ENCODE data around the gene R3HDM2.
"Not testable (repeated sequence)": the region's sequence is repeated elsewhere in the genome, so short reads cannot be mapped to it uniquely, and the experiment has no call there.

The R3HDM2 gene

DNA sequence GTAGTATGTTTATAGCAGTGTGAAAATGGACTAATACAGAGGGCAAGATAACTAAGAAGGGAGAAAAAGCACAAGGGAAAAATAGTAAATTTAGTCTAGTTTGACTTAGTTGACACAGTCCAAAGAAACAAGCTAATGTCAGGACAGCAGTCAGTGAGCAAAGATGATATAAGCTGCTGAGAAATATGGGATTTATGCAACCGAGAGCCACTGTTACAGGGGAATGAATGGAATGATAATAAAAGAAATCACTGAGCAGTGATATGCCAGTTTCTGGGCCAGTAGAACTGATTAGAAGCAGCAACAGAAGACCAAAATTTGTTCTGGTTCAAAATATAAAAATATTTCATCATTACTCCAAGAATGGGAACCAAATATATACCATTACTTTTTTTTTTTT, 60.1 kb downstream of the R3HDM2 start:
- no peak for DNase-seq

DNA sequence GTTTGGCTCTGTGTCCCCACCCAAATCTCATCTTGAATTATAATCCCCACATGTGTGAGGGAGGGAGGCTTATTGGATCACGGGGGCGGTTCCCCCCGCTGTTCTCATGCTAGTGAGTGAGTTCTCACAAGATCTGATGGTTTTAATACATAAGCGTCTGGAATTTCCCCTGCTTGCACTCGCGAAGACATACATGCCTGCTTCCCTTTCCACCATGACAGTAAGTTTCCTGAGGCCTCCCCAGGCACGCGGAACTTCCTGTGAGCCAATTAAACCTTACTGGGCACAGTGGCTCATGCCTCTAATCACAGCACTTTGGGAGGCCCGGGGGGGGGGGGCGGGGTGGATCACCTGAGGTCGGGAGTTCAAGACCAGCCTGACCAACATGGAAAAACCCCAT, 60.8 kb downstream of the R3HDM2 start:
- no peak for DNase-seq

DNA sequence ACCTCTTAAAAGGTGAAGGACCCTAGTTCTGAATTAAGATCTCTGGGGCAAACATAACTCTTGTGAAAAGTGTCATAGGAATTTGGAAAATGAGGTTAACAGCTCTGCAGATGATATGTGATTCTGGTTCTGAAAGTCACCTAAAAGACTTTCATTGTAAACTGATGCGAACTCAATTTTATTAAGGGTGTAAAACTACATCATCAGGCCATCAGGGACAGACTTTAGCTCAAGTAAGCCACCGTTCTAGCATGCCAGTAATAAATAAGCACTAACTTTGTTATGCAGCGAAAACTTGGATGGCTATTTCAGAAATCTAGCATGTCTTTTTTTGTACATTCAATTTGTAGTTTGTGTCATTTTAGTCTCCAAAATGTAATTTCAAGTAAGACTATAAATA, 61.6 kb downstream of the R3HDM2 start:
- no peak for DNase-seq

DNA sequence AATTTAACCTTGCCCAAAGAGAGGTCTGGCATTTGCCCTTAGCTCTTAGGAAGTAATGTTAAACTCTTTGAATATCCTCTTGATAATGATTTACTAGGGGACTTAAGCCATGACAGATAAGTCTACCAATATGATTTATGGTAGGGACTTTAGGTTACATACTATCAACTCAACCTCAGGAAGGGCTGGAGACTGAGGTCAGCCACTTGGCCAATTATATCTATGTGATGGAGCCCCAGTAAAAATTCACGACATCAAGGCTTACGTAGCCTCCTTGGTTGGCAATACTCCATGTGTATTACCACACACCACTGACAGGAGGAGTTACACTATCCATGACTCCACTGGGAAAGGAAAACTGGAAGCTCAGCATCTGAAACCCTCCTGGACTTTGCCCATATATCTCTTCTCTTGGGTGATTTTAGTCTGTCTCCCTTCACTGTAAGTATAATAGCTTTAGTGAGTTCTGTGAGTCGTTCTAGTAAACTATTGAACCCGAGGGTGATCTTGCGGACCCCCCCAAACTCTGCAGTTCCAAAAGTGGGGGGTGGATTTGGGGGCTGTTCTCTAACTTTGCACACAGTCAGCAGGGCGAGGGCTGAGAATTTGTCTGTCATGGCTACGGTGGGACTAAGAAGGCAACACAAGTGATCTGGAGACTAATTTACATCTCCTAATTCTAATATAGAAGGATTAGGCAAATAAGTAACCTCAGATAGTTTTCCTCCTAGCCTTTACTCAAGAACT, 62.3 kb downstream of the R3HDM2 start:
- DNase-seq = no peak

DNA sequence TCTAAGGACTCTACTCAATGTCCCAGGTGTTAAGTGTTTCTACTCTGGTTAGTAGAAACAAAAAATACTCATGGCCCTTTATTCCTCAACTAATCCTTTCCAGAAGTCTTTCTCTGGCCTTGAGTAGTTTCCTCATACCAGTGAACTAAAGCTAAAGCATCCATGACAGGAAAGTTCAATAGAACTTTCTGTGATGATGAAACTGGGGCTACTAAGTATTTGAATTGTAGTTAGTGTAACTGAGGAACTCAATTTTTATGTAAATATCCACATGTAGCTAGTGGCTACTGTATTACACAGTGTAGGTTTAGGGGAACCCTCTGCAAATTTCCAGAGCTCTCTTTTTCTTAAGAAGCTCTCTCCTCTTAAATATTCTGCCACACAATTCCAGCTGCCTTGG, 63.7 kb downstream of the R3HDM2 start:
- no peak for DNase-seq

DNA sequence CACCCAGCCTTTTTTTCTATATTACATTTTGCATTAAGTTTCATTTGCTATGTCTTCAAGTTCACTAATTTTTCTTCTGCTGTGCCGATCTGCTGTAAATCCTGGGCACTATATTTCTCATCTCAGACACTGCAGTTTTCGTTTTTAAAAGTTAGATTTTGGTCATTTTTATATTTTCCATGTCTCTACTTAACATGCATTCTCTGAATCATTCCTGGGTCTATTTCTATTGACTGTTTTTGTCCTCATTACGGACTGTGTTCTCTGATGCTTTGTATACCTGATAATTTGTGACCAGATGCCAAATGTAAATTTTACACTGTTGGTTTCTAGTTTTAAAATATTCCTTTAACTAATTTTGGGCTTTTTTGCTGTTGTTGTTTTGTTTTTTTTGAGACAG, 64.5 kb downstream of the R3HDM2 start:
- no peak for DNase-seq

DNA sequence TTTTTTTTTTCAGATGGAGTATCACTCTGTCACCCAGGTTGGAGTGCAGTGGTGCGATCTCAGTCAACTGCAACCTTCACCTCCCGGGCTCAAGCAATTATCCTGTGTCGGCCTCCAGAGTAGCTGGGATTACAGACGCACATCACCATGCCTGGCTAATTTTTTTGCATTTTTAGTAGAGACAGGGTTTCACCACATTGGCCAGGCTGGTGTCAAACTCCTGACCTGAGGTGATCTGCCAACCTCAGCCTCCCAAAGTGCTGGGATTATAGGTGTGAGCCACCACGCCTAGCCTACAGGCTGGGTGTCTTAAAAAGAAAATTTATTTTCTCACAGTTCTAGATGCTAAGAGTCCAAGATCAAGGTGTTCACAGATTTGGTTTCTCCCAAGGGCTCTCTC, 66.7 kb downstream of the R3HDM2 start:
- DNase-seq = not testable (repeated sequence)

DNA sequence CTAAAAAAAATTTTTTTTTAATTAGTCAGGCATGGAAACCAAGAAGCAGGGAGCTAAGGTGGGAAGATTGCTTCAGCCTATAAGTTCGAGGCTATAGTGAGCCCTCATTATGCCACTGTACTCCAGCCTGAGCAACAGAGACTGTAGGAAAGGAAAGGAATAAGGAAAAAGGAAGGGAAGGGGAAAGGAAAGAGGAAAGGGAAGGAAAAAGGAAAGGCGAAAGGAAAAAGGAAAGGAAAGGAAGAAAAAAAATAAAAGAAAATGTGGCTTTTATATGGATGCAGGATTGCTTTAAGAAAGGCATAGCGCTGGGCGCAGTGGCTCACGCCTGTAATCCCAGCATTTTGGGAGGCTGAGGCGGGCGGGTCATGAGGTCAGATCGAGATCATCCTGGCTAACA, 70.4 kb downstream of the R3HDM2 start:
- DNase-seq = no peak

DNA sequence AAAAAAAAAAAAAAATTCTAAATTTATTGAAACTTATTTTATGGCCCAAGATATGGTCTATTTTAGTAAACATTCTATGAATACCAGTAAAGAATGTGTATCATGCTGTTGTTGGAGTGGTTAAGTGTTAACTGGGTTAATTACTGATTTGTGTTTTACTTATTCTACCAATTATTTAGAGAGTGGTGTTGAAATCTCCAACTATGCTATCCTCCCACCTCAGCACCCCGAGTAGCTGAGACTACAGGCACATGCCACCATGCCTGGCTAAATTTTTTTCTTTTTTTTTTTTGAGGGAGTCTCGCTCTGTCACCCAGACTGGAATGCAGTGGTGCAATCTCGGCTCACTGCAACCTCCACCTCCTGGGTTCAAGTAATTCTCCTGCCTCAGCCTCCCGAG, 72.2 kb downstream of the R3HDM2 start:
- no peak for DNase-seq

DNA sequence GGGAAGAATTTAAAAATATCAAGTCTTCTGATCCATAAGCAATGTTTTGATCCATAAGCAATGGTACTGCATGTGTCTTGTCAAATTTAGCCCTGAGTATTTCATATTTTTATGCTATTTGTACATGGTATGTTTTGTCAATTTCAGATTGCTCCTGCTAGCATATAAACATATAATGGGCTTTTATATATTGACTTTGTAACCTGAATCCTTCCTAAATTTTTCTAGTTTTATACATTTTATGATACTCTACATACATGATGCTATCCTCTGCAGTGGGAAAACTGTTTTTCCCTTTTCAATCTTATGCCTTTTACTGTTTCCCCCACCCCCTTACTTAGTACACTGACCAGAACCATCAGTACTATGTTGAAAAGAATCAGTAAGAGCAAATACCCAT, 75.1 kb downstream of the R3HDM2 start:
- no peak for DNase-seq

DNA sequence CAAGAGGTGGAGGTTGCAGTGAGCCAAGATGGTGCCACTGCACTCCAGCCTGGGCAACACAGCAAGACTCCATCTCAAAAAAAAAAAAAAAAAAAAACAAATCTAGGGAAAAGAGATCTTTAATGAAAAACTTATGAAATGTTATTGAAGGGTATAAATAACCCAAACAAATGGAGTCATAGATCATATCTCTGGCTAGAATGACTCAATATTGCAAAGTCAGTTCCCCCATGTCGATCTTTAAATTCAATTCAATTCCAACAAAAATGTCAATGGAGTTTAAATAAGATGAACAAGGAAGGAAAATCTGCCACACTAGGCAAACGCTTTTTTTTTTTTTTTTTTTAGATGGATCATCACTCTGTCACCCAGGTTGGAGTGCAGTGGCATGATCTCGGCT, 78.7 kb downstream of the R3HDM2 start:
- DNase-seq = no peak

DNA sequence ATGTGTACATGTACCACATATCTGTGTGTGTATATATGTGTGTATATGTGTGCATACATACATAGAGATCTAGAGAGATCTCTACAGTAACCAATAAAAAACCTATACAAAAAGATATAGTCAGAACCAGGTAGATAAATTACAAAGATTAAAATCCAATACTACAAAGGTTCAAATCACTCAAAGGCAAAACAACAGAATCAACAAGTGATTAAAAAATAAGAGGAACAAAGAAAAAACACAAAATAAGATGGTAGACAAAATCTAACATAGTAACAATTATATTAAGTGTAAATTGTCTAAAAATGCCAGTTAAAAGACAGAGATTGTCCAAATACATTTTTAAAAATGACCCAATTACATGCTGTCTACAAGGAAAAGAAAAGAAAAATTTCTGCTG, 83.6 kb downstream of the R3HDM2 start:
- DNase-seq = no peak

DNA sequence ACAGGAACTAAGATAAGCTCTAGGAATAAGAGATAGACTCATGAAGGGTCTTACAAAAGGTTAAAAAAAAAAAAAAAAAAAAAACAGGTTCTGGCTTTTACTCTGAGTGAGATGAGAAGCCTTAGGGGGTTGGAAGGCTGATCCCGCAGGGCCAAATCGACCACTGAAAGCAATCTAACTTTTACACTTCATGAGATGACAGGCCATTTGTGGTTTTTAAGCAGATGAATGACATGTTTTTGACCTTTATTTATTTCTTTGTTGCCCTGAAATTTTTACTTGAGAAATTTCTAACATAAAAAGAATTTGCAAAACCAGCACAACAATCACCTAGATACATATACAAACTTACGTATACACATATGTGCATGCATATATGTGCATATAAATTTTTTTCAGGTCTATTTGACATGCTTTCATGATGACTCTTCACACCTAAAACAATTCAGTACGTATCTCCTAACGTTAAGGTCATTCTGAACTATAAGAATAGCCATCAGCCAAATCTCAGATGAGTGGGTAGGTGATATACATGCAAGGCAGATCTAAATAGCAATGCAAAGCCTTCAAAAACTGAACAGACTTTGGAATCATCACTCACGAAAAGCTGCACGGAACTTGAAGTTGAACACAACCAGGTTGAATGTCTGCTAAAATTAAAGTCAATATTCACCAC, 87.0 kb downstream of the R3HDM2 start:
- DNase-seq = no peak

DNA sequence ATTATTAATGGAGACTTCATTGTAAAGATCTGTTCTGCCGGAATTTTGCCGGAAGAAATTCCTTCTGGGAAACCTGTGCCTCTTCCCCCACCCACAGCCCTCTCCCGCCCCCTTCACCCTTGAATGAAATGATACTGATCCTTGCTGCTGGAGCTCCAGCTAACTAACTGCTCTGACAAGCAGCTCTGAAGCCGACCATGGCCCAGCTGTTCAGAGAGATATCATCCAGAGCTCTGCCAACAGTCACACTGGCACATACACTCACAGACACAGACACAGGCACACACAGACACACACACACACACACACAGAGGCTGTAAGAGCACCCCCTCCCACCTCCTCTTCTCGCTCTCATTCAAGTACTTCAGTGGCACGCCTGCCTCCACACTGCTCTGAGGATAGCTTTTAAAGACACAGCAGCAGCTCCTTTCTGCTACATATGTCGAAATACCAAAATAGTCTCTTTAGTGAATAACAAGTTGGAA, 88.6 kb downstream of the R3HDM2 start:
- DNase-seq = no peak

DNA sequence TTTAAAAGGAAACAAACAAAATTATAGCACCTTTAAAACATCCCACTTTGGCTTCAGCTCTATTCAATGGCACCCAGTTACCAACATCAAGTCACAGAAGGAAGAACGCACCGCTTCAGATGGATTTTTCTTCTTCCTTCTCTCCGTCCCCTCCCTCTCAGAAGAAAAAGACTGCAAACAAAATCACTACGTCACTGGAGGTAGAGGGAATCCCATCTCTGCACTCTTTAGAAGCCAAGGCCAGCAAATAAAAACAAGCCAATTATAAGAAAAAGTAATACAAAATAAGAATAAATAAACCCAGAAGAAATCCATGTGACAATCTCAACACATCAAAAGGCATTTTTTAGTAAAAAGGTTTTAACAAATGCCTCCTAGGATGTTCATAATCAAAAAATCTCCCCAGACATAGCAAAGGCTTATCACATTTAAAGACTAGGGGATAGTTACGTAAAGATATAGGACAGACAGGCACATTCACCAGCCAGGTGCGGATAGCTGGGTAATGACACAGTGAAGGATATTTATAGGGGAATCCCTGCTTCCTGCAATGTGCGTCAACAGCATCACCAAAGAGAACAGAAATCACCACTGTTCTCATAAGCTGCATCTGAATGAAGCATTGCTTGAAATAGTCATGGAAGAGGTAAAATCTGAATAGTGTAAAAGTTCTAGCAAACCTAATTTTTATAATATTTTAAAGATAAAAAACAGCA, 89.4 kb downstream of the R3HDM2 start:
- no peak for DNase-seq

DNA sequence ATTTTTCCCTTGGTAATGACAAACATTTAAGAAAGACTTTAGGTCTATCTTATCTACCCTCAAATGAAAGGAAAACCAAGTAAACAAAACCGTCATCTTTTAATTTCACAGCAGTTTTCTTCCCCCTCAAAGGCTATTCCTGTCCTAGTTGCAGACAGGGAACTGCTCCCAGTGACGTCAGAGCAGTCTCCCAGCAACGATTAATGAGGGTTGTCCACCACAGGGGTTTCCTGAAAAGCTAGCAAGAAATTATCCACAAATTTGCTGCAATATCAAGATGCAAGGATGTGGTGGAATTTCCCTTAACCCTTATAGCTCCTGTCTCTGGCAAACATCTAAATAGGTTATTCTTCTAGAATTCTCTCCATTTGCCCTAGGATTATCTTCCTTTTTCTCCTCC, 90.7 kb downstream of the R3HDM2 start:
- no peak for DNase-seq

DNA sequence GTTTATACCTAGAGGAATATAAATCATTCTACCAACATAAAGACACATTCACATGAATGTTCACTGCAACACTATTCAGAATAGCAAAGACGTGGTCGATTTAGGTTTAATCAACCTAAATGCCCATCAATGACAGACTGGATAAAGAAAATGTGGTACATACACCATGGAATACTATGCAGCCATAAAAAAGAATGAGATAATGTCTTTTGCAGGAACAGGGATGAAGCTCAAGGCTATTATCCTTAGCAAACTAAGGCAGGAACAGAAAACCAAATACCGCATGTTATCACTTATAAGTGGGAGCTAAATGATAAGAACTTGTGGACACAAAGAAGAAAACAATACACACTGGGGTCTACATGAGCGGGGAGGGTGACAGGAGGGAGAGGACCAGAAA, 94.5 kb downstream of the R3HDM2 start:
- DNase-seq = not testable (repeated sequence)

DNA sequence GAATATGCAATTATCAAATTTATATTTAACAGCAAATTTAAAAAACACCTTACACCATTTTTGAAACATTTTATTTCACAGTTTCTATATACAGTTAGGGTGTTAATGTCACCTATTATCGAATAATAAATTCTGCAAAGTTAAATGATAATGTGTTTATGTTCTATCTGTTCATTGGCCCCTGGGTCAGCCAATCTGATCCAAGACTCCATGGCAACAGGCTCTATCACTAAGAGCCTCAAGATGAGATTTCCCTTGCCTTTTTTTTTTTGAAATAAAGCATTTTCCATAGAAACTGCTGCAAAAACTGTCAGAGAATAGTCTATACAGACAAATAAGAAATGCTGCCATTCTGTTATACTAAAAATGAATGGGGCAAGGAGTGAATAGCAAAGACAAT, 96.6 kb downstream of the R3HDM2 start:
- no peak for DNase-seq

DNA sequence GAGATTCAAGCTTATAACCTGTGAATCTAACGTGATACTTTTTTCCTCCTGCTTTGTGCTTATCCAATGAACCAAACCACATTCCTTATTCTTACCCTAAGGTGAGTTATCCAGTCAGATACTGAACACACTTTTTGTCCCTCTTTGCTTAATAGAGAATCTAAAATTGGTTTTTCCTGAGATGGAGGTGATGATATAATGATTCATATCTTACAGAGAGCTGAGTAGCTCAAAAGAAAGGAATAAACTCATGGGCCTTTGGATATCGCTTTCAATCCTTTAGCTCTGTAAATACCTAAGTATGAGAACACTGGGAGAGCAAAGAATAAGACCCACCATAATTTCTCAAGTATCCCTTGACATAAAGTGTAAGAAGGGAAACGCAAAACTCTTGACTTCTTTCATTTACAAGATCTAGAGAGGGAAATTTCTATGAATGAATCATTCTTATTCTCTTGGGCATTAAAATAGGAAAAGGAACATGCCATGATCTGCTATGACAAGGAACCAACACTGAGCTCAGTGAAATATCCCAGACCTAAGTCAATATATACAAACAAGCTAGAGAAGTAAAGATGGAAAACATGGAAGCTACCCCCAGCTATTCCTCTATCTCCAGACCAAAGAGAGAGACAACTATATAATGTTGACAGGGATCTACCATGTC, 98.1 kb downstream of the R3HDM2 start:
- no peak for DNase-seq

DNA sequence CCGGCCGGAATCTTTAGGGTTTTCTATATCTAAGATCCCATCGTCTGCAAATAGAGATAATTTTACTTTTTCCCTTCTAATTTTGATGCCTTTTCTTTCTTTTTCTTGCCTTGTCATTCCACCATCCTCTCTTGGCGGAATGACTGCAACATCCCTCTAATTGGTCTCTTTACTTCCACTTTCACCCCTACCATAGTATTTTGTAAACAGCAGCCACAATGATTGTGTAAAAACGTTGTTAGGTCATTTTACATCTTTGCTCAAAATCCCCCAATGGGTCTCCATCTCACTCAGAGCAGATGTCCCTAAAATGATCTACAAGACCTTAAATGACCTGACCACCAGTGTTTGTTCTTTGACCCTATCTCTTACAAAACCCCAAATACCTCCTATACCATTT, 99.9 kb downstream of the R3HDM2 start:
- DNase-seq = no peak

DNA sequence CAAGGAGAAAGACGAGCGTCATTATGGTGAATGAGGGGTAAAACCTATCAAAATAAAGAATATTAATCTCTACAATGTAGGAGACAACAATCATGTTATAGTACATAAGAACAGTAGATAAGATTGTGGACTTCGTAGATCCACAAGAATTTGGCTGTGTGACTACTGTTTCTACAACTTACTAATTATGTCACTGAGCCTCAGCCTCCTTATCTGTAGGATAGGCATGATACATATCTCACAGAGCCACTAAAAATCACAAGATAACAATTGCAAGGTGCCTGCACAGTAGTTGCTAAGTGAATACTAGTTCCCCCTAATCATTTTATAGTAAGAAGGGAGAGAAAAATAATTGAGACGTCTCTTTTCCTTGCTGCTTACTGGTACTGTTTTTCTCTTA, 101.6 kb downstream of the R3HDM2 start:
- DNase-seq = no peak

DNA sequence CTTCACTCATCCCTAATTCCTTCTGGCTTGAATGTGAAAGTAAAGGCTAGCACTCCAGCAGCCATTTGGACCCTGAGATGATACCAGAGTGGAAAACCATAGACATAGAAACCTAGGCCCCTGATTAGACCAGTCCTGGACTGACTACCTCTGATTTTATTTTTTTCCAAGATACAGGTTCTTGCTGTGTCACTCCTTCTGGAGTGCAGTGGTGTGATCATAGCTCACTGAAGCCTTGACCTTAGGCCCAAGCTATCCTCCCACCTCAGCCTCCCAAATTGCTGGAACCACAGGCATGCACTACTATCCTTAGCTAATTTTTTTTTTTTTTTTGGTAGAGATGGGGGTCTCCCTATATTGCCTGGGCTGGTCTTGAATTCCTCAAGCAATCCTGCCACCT, 105.4 kb downstream of the R3HDM2 start:
- no peak for DNase-seq

DNA sequence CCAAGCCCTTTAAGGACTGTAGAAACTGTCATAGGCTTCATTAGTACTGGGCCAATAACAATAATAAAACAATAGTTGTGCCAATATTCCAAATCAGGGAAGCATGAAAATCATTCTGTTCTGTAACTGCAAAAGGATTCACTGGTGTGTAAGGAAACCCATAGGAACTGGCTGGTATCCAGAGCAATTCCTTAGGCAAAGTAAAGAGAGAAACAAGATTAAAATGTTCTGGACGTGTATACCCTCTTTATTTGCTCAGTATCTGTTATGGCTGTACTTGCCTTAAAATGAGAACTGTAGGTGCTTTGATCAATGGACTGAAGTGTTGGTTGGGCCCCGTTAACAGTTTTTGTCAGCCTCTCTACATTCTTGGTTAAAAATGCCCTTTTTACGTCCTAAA, 107.4 kb downstream of the R3HDM2 start:
- no peak for DNase-seq
